Skeletal muscle tissue (tissue), 4 donors: ENCODE data around the gene JADE2. TPM values are rescaled to one million over a fixed set of nuclear protein-coding genes. Genes with fewer than 3 reads are reported as not detected.

ENCODE experiments used
- H3K27ac ChIP-seq: one replicate; pipeline ENCODE4 v1.7.0; 2013; ENCODE audit warnings: mild to moderate bottlenecking, low read depth, low read length, inconsistent platforms
- H3K27me3 ChIP-seq, 3 donors: one replicate each; pipeline ENCODE4 v1.7.0; 2013; ENCODE audit warnings: low read length in 3 of 3; ENCODE audit not compliant: control insufficient read depth in 3 of 3, insufficient read depth in 3 of 3
- H3K36me3 ChIP-seq, 3 donors: one replicate each; pipeline ENCODE4 v1.7.0; 2013; ENCODE audit warnings: low read length in 3 of 3; ENCODE audit not compliant: control insufficient read depth in 3 of 3, insufficient read depth in 3 of 3
- H3K4me1 ChIP-seq, 3 donors: one replicate each; pipeline ENCODE4 v1.7.0; 2013; ENCODE audit warnings: low read length in 3 of 3, mild to moderate bottlenecking in 3 of 3; ENCODE audit not compliant: control insufficient read depth in 3 of 3, insufficient read depth in 3 of 3
- H3K4me3 ChIP-seq, 3 donors: one replicate each; pipeline ENCODE4 v1.7.0; 2013; ENCODE audit warnings: low read length in 3 of 3
- H3K9ac ChIP-seq, 3 donors: one replicate each; pipeline ENCODE4 v1.7.0; 2013; ENCODE audit warnings: low read length in 3 of 3, mild to moderate bottlenecking in 3 of 3, moderate library complexity in 2 of 3, low read depth in 1 of 3
- H3K9me3 ChIP-seq, 3 donors: one replicate each; pipeline ENCODE4 v1.7.0; 2013; ENCODE audit warnings: low read length in 3 of 3; ENCODE audit not compliant: control insufficient read depth in 3 of 3
- total RNA-seq: library from RNA; depleted of rRNA; stranded (reverse); fragments of >200 nt; gene quantifications from one replicate; pipeline ENCODE4 v1.2.3, GENCODE V29; 2014
- donor health status: Osteomylitis.

Gene JADE2
- total RNA-seq, 1 donor from 2014 or later = 1.6 TPM

DNA sequence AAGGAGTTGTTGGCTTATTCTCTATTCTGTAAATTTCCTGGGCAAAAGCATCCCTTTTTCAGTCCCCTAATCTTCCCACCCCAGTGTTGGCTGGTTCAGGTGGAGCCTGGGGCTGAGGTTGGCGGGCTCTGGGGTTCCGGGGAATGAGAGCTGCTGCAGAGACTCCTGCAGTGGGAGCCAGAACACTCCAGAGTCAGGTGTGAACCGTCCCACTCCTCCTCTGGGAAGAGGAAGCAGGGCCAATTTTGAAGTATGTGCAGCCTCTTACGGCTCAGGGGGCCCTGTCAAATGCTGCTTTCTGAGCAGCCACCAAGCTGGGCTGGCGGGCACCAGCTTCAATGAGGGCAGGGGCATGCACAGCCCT, 42.8 kb downstream of the JADE2 start:
- H3K36me3 ChIP-seq = peaks cover 49 to 66% (median 61%) of the 10 kb centered on the region in 3 donors
- H3K4me3 ChIP-seq = peak overlapping the region in 1 of 3 donors; percentile 4
- no peaks in the 10 kb centered on the region for H3K9me3 ChIP-seq
- peaks cover 49 to 59% (median 56%) of the 10 kb centered on the region in 3 donors for H3K4me1 ChIP-seq
- H3K27ac ChIP-seq = peak overlapping the region; percentile 59
- H3K27me3 ChIP-seq = no peaks in the 10 kb centered on the region
- H3K9ac ChIP-seq = peak overlapping the region in 1 of 3 donors; percentile 64

DNA sequence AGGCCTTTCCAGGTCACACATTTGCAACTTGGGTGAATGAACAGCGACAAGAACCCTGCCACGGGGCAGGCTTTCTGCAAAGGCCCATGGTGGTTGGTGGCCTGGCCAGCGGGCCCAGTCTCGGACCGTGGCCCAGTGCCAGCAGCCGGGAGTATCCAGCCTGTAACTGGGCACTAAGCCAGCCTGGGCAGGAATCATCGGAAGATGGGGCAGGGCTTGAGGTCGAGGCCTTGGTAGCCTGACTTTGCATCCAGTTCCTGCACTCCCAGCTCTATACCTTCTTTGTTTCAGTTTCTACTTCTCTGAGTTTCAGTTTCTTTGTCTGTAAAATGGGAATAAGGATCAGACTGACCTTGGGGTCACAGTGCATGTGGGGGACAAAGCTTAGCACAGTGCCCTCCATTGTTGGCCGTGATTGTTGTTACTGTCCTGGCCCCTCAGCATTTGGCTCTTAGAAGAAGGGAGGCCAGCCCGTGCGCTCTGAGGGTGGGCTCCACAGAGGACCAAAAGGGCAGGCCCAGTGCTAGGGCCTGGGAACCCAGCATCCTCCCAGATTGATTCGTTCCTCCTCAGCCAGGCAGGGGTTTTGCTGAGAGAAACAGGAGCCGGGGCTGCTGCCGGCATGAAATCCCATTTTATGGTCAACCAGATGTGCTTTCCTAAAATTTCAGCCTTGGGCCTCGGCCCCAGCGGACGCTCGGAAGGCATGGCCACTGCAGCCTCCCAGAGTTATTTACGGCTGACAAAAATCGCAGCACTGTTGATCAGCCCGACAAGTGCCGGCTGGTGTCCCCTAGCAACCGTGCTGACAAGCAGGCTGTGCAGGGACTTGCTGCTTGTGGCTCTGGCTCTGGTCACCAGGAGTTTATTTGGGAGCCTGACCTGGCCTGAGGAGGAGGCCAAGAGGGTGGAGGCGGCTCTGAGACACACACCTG, 43.6 kb downstream of the JADE2 start:
- no peaks in the 10 kb centered on the region for H3K27me3 ChIP-seq
- peaks cover 49 to 59% (median 56%) of the 10 kb centered on the region in 3 donors for H3K4me1 ChIP-seq
- H3K36me3 ChIP-seq = peaks cover 49 to 65% (median 60%) of the 10 kb centered on the region in 3 donors
- peak overlapping the region in 2 of 3 donors; percentile 4 to 35 for H3K4me3 ChIP-seq
- peak overlapping the region; percentile 59 for H3K27ac ChIP-seq
- H3K9me3 ChIP-seq = no peaks in the 10 kb centered on the region
- peak overlapping the region in 2 of 3 donors; percentile 8 to 64 for H3K9ac ChIP-seq

DNA sequence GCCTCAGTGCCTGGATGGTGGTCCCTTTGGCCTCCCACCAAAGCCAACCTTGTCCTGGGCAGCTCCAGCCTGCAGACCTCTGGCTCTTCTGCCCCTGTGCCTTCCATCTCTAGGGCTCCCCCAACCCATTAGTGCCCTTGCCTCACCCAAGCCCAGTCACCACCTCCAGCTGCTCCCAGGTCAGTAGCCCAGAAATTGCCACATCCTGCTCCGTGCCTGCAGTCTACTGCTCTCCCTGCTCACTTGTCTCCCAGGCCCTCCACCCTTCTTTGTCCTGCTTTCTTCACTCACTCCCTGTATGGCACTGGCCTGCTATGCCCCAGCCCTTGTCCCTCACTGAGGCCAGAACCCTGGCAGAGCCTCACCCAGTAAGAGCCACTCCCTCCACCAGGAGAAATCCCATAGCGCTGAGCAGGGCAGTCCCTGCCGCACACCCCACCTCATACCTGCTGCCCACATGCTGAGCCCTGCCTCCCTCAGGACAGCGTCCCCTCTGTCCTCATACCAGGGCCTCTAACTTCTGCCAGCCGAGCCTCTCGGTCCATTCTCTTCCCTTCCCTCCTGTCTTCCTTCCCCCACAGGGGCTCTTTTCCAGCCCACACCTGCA, 44.4 kb downstream of the JADE2 start:
- Histone ChIP-seq H3K4me3 (peak overlapping the region in 1 of 3 donors; percentile 35), H3K27ac (peak overlapping the region; percentile 59), H3K9ac (peak overlapping the region in 2 of 3 donors; percentile 21 to 64), H3K36me3 (peaks cover 49 to 65% (median 60%) of the 10 kb centered on the region in 3 donors), H3K4me1 (peaks cover 49 to 60% (median 59%) of the 10 kb centered on the region in 3 donors), H3K9me3 (no peaks in the 10 kb centered on the region), H3K27me3 (no peaks in the 10 kb centered on the region)

DNA sequence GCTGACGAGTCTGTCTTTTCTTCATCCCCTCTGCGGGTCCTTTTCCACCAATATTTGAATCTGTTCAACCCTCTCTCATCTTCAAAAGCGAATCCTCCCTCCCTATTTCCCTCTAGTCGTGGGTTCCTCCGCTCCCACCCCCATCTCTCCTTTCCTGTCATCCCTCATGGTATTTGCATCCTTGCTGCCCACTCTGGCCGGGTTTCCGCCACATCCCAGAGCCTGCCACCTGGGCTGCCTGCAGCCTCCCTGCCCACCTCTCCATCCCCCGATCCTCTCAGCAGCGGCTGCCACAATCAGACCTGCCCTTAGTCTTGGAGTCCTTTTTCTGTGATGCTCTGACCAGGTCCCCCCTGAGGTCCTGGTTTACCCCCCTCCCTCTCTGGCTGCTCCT, 44.9 kb downstream of the JADE2 start:
- H3K9ac ChIP-seq = peak overlapping the region; percentile 17 to 64 (median 46)
- peaks cover 49 to 63% (median 59%) of the 10 kb centered on the region in 3 donors for H3K36me3 ChIP-seq
- H3K4me1 ChIP-seq = peaks cover 49 to 61% (median 59%) of the 10 kb centered on the region in 3 donors
- no peaks in the 10 kb centered on the region for H3K9me3 ChIP-seq
- H3K27ac ChIP-seq = peak overlapping the region; percentile 59
- H3K27me3 ChIP-seq = no peaks in the 10 kb centered on the region
- H3K4me3 ChIP-seq = no peak overlapping the region

DNA sequence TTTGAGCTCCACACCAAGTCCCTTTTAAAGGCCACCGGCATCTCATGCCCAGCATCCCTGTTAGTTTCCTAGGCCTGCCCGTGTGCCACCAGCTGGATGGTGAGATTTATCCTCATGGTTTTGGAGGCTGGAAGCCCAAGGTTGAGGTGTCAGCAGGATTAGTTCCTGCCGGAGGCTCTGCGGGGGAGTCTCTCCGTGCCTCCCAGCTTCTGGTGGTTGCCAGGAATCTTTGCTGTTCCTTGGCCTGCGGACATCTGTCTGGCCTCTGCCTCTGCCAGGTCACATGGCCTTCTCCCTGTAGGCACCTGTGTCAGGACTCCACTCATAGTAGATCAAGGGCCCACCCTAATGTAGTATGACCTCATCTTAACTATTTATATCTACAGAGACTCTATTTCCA, 45.4 kb downstream of the JADE2 start:
- peaks cover 49 to 61% (median 57%) of the 10 kb centered on the region in 3 donors for H3K36me3 ChIP-seq
- H3K27ac ChIP-seq = peak overlapping the region; percentile 59
- H3K4me1 ChIP-seq = peaks cover 49 to 61% (median 59%) of the 10 kb centered on the region in 3 donors

DNA sequence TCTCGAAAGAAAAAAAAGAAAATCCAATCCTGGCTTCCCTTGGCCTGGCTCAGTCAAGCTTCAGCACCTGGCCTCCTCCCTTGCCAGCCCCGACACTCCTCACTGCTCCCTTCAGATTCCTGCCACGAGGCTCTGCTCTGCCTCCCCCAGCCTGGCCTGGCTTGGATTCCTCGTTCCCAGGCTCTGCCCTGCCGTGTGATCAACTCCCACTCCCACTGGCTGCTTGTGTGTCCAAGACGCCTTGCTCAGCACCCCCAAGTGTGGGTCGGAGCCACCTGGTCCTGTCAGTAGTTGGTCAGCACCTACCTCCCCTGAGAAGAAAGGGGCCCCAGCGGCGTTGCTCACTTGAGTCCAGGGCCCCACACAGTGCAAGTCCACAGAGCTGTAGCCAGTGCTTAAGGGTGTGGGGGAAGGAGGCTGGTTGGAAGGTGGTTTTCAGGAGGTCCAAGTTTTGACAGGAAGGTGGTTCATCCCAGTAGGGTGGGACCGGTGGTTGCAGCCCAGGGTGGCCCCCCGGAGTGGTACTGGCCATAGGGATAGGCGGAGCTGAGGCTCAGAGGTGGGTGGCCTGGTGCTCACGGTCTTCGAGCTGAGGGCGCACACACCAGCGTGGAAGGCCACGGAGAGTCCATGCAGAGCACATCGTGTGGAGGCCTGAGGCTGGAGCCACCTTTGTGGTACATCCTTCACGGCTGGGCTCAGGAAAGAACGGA, 46.4 kb downstream of the JADE2 start:
- Histone ChIP-seq H3K27ac (no peak overlapping the region), H3K4me3 (no peak overlapping the region), H3K27me3 (no peaks in the 10 kb centered on the region), H3K4me1 (peaks cover 49 to 59% (median 58%) of the 10 kb centered on the region in 3 donors), H3K9me3 (no peaks in the 10 kb centered on the region), H3K36me3 (peaks cover 45 to 60% (median 56%) of the 10 kb centered on the region in 3 donors), H3K9ac (peak overlapping the region in 1 of 3 donors; percentile 16)

More for the DNA sequence above, 45.4 kb downstream of the JADE2 start:
- no peaks in the 10 kb centered on the region for H3K27me3 ChIP-seq
- peak overlapping the region in 1 of 3 donors; percentile 13 for H3K4me3 ChIP-seq
- peak overlapping the region in 2 of 3 donors; percentile 17 to 46 for H3K9ac ChIP-seq
- no peaks in the 10 kb centered on the region for H3K9me3 ChIP-seq

DNA sequence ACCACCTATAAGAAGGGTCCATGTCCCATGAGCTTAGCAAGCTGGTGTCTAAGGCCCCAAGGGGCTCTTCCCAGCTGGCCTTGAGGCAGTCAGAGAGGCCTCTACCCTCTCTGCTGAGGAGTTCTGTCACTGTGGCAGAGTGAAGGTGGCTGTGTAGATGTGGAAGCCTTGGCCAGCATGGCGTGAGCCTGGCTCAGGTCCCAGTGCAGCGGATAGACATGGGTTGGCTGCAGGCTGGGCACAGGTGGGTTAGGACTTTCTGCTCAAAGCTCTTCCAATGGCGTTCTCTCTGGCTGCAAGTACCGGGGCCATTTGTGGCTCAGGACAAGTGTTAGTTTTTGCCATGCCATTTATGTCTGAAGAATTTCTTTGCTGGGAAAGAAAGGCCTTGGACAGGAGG, 47.3 kb downstream of the JADE2 start:
- no peak overlapping the region for H3K4me3 ChIP-seq
- peaks cover 45 to 58% (median 56%) of the 10 kb centered on the region in 3 donors for H3K4me1 ChIP-seq
- no peak overlapping the region for H3K27ac ChIP-seq
- no peaks in the 10 kb centered on the region for H3K27me3 ChIP-seq
- no peaks in the 10 kb centered on the region for H3K9me3 ChIP-seq
- H3K9ac ChIP-seq = no peak overlapping the region
- peaks cover 49 to 59% (median 56%) of the 10 kb centered on the region in 3 donors for H3K36me3 ChIP-seq

DNA sequence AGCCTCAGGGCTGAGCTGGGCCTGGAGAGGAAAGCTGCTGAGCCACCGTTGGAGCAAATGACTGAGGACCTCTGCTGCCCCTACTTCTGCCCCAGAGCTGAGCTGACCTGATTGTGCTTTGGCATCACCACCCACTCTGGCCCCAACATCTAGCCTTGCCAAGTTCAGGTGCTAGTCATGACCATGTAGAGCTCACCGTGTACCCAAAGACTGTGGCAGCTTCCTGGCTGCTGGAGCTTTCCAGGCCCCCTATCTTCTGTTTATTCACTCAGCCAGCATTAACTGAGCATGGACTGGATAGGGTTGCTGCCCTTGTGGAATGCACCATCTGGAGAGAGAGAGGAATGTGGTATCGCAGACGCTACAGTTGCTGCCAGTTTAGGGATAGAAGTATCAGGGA, 49.1 kb downstream of the JADE2 start:
- Histone ChIP-seq H3K9ac (no peak overlapping the region), H3K36me3 (peaks cover 64 to 70% (median 69%) of the 10 kb centered on the region in 3 donors), H3K27ac (no peak overlapping the region), H3K9me3 (no peaks in the 10 kb centered on the region), H3K4me3 (no peak overlapping the region), H3K4me1 (peaks cover 30 to 42% (median 39%) of the 10 kb centered on the region in 3 donors), H3K27me3 (no peaks in the 10 kb centered on the region)

DNA sequence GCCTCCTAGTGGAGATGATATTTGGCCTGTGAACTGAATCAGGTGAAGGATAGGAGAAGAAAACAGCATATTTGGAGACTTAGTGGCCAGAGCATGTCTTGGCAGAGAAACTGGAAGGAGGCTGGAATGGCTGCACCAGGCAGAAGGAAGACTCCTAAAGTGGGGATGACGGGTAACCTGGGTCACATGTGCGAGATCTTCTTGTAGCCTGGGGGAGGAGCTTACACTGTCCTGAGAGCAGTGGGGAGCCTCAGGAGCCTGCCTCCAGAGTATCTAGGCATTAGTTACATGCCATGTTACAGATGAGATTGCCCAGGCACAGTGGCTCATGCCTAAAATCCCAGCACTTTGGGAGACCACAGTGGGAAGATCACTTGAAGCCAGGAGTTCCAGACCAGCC, 49.8 kb downstream of the JADE2 start:
- H3K27ac ChIP-seq = no peak overlapping the region
- no peak overlapping the region for H3K9ac ChIP-seq
- peaks cover 65 to 67% (median 65%) of the 10 kb centered on the region in 3 donors for H3K36me3 ChIP-seq
- H3K4me1 ChIP-seq = peaks cover 22 to 39% (median 31%) of the 10 kb centered on the region in 3 donors
- H3K4me3 ChIP-seq = no peak overlapping the region
- H3K9me3 ChIP-seq = no peaks in the 10 kb centered on the region
- no peaks in the 10 kb centered on the region for H3K27me3 ChIP-seq
